Stimulated activated CD4-positive, alpha-beta T cell treated with anti-CD3 and anti-CD28 coated beads, Interleukin-2, amount 100 ng/mL, for 48 hours (primary cell): Measurements from ENCODE around the gene TRIM61.
"Not testable (repeated sequence)": the region's sequence is repeated elsewhere in the genome, so short reads cannot be mapped to it uniquely, and the experiment has no call there.

Experiments used
- DNase-seq, 2 donors: peaks; one replicate each; pipeline ENCODE4 v3.0.0-alpha.2; 2020

Gene TRIM61

DNA sequence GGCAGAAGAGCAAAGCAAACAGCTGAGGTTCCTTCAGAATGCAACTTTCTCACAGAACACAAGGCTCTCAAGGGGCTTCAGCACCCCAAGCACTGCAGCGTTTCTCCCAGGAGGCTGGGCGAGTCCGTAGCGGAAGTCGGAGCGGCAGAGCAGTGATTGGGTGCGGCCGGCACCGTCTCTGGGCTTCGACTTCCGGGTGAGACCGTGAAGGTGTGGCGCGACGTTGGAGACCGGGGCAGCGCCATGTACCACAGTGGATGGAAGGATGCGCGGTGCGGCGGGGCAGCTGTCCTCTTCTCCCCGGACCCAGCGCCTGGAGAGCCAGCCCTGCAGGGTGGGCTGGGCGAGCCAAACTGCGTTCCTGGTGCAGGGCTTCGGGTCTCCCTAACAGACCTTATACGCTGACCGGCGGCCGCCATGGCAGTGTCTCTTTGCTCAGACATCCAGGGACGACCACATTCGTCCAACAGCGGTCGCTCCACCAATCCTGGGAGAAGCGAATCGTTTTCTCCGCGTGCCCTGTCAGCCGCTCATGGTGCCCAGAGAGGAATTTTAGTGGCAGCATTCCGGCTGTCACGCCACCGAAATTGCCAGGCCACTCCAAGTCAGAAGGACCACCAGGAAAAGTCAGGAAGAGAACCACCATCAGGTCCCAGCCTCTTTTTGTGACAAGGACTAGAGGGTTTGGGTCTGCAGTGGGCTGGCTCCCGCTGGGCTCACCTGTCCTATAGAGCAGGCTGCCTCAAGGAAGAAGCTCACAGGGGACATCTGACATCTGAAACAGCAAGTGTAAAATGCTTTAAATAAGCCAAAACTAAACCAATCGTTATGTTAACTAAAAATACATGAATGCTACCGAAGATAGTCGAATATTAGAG, 20.5 kb downstream of the TRIM61 start:
- peak; percentile 60 to 74 for DNase-seq

- no peak for DNase-seq
Measured at GRCh38 chr4:164955107-164955805, 22.2 kb downstream of the TRIM61 start.

DNA sequence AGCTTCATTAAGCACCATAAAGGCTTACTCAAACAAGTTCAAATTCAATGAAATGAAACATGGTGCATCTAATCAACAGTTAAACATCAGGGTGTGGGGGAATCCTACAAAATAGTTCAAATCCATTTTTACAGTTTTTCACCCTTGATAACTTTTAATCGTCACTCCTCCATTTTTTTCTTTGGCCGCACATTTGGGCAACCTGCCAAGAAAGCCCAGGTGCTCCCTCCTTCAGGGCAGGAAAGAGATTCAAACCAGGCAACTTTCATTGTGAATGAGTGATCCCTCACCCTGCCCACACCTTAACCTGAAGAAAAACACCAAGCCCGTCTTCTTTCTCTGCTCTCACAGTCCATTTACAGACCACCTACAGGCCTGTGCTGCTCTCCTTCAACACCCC, 24.9 kb downstream of the TRIM61 start:
- no peak for DNase-seq

DNA sequence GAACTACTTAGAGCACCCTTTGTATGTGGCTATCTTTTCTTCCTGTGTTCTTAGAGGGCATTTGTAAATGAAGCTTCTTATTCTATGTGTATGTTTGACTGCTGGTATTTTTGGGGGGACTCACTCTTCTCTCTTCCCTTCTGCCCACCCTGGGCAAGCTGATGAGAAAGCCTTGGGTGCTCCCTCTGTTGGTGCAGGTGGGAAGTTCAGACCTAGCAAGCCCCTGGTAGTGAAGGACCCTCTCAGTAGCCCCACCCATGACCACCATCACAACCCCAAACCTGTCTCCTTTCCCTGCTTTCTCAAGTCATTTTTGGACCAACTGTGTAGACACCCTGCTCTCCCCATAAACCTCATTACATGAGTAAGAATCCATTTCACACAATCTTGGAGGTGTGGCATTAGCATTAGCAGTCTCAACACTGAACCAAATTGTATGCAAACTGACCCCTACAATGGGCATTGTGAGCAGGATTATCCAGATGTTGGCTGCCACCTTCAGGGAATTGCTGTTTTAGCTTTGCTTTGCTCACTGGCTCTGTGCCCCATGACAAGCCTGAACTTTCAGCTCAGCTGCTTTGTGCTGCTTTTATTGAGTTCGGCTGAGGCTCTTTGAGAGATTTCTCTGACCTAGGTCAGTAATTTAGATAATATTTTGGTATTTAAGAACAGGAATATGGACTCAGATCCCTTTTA, 27.9 kb downstream of the TRIM61 start:
- no peak for DNase-seq

DNA sequence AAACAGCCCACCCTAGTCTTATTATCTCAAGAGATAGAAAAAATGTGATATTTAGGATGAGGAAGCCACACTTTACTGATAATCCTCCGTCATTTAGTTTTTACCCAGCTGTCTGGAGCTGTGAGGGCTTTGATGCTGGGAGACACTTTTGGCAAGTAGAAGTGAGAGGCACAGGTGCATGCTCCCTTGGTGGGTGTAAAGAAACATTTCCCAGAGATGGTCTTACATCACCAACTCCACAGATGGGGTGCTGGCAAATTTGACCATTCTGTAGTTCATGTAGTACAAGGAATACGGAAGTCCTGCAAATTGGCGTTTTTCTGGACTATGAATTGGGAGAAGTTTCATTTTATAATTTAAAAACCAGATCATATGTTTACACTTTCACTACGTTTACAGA, 28.5 kb downstream of the TRIM61 start:
- DNase-seq, result no peak

DNA sequence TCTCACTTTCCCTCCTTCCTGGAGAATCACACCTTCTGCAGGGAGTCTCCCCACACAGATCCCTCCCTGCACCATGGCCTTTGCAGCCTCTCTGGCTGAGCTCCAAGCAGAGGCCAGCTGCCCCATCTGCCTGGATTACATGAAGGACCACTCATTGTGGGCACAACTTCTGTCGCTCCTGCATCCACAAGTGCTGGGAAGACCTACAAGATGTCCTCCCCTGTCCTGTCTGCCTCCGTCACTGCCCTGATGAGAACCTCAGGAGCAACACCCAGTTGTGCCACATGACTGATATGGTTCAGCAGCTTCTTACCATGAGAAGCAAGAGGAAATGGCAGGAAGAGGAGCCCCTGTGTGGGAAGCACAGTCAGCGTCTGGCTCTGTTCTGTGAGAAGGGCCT, 29.5 kb downstream of the TRIM61 start:
- DNase-seq, result not testable (repeated sequence)

DNA sequence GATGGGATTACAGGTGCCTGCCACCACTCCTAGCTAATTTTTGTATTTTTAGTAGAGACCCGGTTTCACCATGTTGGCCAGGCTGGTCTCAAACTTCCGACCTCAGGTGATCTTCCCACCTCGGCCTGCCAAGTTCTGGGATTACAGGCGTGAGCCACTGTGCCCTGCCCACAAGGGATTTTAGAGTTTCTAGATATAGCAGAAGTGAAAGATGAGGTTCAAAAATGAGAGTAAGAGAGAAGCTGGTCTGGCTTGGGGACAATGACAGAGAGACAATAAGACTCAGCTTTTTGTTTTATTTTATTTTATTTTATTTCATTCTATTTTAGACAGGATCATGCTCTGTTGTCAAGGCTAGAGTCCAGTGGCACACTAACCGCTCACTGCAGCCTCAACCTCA, 30.6 kb downstream of the TRIM61 start:
- no peak for DNase-seq

GRCh38 chr4:164945146-164945545, 32.3 kb downstream of the TRIM61 start:
- DNase-seq, result no peak

GRCh38 chr4:164943192-164943591, 34.3 kb downstream of the TRIM61 start:
- no peak for DNase-seq

GRCh38 chr4:164937576-164938270, 39.7 kb downstream of the TRIM61 start:
- no peak for DNase-seq

DNA sequence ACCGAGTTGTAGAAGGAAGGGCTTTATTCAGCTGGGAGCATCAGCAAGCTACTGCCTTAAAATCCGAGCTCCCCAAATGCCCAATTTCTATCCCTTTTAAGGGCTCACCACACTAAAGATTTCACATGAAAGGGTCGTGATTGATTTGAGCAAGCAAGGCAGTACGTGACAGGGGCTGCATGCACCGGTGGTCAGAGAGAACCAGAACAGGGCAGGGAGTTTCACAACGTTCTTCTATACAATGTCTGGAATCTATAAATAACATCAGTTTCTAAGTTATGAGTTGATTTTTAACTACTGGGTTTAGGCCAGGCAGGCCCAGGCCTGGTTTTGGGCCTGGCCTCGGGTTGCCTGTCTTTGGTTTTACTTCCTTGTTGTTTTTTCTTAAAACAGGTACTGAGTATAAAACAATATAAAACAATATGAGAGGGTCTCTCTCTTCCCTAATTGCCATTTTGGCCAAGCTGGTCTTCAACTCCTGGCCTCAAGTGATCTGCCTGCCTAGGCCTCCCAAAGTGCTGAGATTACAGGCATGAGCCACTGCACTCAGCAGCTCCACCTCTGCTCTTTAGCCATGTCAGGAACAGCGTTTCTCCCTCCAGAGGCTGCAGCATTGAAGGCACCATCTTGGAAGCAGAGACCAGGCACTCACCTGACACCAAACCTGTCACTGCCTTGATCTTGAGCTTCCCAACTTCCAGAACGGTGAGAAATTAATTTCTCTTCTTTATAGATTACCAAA, 41.4 kb downstream of the TRIM61 start:
- DNase-seq, result not testable (repeated sequence)

DNA sequence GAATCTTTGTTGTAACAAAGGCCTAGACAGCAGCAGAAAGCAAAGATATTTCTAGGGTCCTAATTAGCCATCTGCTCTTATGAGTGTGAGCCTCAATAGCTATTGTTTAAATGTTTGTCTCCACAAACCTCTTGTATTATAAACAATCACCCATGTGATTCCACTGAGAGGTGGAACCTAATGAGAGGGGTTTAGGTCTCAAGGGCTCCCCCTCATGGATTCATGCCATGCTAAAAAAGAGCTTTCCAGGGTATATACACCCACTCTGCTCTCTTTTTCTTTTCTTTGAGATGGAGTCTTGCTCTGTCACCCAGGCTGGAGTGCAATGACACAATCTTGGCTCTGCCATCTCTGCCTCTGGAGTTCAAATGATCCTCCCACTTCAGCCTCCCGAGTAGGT, 42.1 kb downstream of the TRIM61 start:
- no peak for DNase-seq

GRCh38 chr4:164933244-164933643, 44.2 kb downstream of the TRIM61 start:
- DNase-seq, result no peak

DNA sequence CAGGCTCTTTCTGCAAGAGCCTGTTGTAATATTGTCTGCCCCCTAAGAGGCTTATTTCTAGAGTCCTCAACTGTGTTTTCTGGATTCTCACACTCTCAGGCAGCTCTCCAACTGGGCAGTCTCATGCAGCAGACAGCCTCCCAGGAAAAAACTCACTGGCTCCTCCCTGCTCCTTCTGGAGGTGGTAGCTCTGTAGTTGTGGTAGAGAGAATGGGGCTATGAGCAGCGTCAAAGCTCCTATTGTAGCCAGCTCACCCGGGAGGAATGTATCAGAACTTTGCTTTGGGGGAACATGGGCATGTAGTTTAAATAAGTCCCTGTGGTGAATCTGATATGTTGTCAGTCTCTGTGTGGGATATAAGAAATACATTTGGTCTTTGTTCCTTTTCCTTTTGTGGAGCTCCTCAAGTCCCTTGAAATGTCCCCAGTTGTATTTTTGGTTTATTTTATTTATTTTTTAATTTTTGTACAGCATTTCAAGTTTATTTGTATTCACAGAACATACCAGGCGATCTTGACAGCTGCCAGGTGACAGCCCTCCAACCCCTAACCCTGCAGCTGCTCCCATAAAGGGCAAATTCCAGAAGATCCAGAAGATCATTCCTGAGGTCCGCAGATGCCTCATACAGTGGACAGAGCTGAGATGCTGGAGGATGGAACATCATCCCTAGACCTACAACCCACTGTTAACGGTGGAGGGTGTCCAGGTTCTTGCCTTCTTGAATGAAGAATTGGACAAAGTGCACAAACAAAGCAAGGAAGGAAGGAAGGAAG, 45.7 kb downstream of the TRIM61 start:
- DNase-seq, result no peak

- no peak for DNase-seq
Measured at GRCh38 chr4:164930647-164931046, 46.8 kb downstream of the TRIM61 start.

DNA sequence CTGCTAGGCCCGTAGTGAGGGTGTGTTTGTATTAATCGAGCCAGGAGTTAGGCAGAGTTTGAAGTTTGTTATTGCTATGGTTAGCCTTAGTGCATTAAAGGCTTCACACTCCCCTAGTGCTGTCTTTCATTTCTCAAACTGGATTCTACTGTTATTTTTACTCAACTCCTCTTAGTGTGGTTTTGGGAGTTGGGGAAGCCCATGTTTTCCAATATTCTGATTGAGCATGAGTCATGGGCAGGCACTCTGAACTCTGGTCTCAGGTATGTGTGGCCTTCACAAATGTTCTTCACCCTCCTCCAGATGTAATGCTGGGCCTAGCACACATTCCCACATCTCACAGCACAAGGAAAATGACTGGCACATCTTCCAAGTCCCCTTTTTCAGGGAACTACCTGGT, 50.4 kb downstream of the TRIM61 start:
- not testable (repeated sequence) for DNase-seq

GRCh38 chr4:164926301-164926700, 51.2 kb downstream of the TRIM61 start:
- DNase-seq, result no peak

- no peak for DNase-seq
Measured at GRCh38 chr4:164924670-164925238, 52.7 kb downstream of the TRIM61 start.

DNA sequence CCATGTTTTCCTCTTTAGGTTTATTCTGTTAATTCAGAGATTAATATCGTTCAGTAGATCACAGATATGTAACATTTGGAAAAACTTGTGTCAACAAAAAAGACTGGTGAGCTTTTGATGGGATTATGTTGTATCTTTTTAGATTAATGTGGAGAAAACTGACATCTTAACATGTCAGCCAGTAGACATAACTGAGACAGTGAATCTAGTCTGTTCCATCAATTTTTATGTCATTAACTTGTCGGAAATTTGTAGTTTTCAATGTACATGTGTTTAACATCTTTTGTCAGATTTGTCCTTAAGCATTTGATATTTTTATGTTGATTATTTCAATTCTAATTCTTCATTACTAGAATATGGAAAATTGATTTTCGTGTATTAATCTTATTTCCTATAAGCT, 58.5 kb downstream of the TRIM61 start:
- DNase-seq, result no peak
